GM12891 (cell line): Measurements from ENCODE around the gene EML6. TPM values are rescaled to one million over a fixed set of nuclear protein-coding genes. Genes with fewer than 3 reads are reported as not detected.

Experiments used
- DNase-seq: peaks from one replicate; pipeline ENCODE4 v3.0.0; 2011; ENCODE audit warnings: low spot score; ENCODE audit not compliant: insufficient read length
- FAIRE-seq: peaks from 2 replicates; lab custom pipeline; 2011; peaks lifted over from hg19 to GRCh38; lab: Jason Lieb, UNC
- PAX5 ChIP-seq: IDR thresholded peaks from 2 replicates; pipeline ENCODE4 v1.6.1; 2011; ENCODE audit warnings: low read length, moderate library complexity, mild to moderate bottlenecking; ENCODE audit not compliant: insufficient read depth, severe bottlenecking
- POLR2A ChIP-seq: IDR thresholded peaks from 2 replicates; pipeline ENCODE4 v1.6.1; 2011; ENCODE audit warnings: low read depth, low read length, control low read depth
- POLR2AphosphoS5 ChIP-seq: IDR thresholded peaks from 2 replicates; pipeline ENCODE4 v1.6.1; 2011; ENCODE audit warnings: low read depth, low read length, control low read depth
- POU2F2 ChIP-seq: IDR thresholded peaks from 2 replicates; pipeline ENCODE4 v1.6.1; 2011; ENCODE audit warnings: low read depth, mild to moderate bottlenecking, control low read depth, low read length, moderate library complexity
- SPI1 ChIP-seq: IDR thresholded peaks from 2 replicates; pipeline ENCODE4 v1.6.1; 2011; ENCODE audit warnings: low read depth, low read length, control low read depth
- TAF1 ChIP-seq: IDR thresholded peaks from 2 replicates; pipeline ENCODE4 v1.6.1; 2011; ENCODE audit warnings: low read depth, low read length, control low read depth
- polyA plus RNA-seq: library from polyadenylated mRNA; unstranded; fragments of >200 nt; gene quantifications from one replicate; pipeline ENCODE4 v1.2.1, GENCODE V29; 2012; ENCODE audit warnings: low read depth, missing spikeins, inconsistent platforms; ENCODE audit not compliant: missing spikeins

The EML6 gene
- 0.01 TPM for polyA plus RNA-seq

- no peak for TF ChIP-seq PAX5
- TF ChIP-seq SPI1, result no peak
- TF ChIP-seq POLR2A, result no peak
- TF ChIP-seq TAF1, result no peak
- TF ChIP-seq POU2F2, result no peak
- no peak for TF ChIP-seq POLR2AphosphoS5
- peak; percentile 99 for FAIRE-seq
- DNase-seq, result peak; percentile 99
Measured at GRCh38 chr2:54723131-54723995, at the start of gene EML6. EML6 (plus strand) TSS chr2:54723662; CDS start chr2:54725062, 1,400 bp downstream.

- no peak for TF ChIP-seq POU2F2
- TF ChIP-seq POLR2AphosphoS5, result no peak
- no peak for TF ChIP-seq SPI1
- no peak for TF ChIP-seq POLR2A
- no peak for TF ChIP-seq TAF1
- no peak for DNase-seq
- FAIRE-seq, result no peak
Measured at GRCh38 chr2:54675281-54675680, 48.2 kb upstream of the EML6 start.

GRCh38 chr2:54675738-54676137, 47.7 kb upstream of the EML6 start:
- TF ChIP-seq POU2F2, result no peak
- TF ChIP-seq PAX5, result no peak
- DNase-seq (no peak), FAIRE-seq (no peak)

- no peak for FAIRE-seq
- no peak for TF ChIP-seq TAF1
- TF ChIP-seq POLR2A, result no peak
- no peak for TF ChIP-seq SPI1
- TF ChIP-seq PAX5, result no peak
- TF ChIP-seq POLR2AphosphoS5, result no peak
- no peak for DNase-seq
Measured at GRCh38 chr2:54676656-54677055, 46.8 kb upstream of the EML6 start.

GRCh38 chr2:54677476-54678265, 45.8 kb upstream of the EML6 start:
- FAIRE-seq (no peak), DNase-seq (no peak)

GRCh38 chr2:54678719-54679118, 44.7 kb upstream of the EML6 start:
- FAIRE-seq (no peak), DNase-seq (no peak)
- no peak for TF ChIP-seq POU2F2
- TF ChIP-seq POLR2AphosphoS5, result no peak
- no peak for TF ChIP-seq PAX5
- no peak for TF ChIP-seq SPI1
- no peak for TF ChIP-seq TAF1
- TF ChIP-seq POLR2A, result no peak

More at GRCh38 chr2:54677476-54678265, 45.8 kb upstream of the EML6 start:
- TF ChIP-seq SPI1 (no peak), TAF1 (no peak), POLR2AphosphoS5 (no peak), POU2F2 (no peak), PAX5 (no peak), POLR2A (no peak)

GRCh38 chr2:54680397-54681041, 42.9 kb upstream of the EML6 start:
- DNase-seq, result no peak
- TF ChIP-seq POU2F2 (0 out of 2 replicates have a peak, but pooled peaks have one; percentile 59), POLR2A (no peak)
- FAIRE-seq, result peak; percentile 74

GRCh38 chr2:54681416-54681815, 42.0 kb upstream of the EML6 start:
- DNase-seq (no peak), FAIRE-seq (no peak)
- TF ChIP-seq POLR2A (no peak), POU2F2 (no peak), POLR2AphosphoS5 (no peak)

- no peak for FAIRE-seq
Measured at GRCh38 chr2:54683596-54683995, 39.9 kb upstream of the EML6 start.

More at GRCh38 chr2:54683596-54683995, 39.9 kb upstream of the EML6 start:
- DNase-seq, result no peak
- TF ChIP-seq POU2F2 (no peak), SPI1 (no peak), POLR2AphosphoS5 (no peak), TAF1 (no peak), PAX5 (no peak), POLR2A (no peak)
